GM19372 (cell line): Measurements from ENCODE around the gene RIT2.
"Not testable (repeated sequence)": the region's sequence is repeated elsewhere in the genome, so short reads cannot be mapped to it uniquely, and the experiment has no call there.

Experiments
- ATAC-seq: cut with Tn5 transposase; IDR thresholded peaks from one replicate; pipeline ENCODE4 v1.9.1; 2021; ENCODE audit warnings: mild to moderate bottlenecking, low read depth, moderate library complexity; ENCODE audit not compliant: unreplicated experiment

RIT2 gene

GRCh38 chr18:42781298-42781815 is 334.1 kb downstream of the RIT2 start:
- ATAC-seq: no peak

- no peak for ATAC-seq
Measured at GRCh38 chr18:42780171-42780570, 335.3 kb downstream of the RIT2 start.

GRCh38 chr18:42778445-42779042 is 336.9 kb downstream of the RIT2 start:
- no peak for ATAC-seq

GRCh38 chr18:42778024-42778423 is 337.5 kb downstream of the RIT2 start:
- no peak for ATAC-seq

- no peak for ATAC-seq
Measured at GRCh38 chr18:42773870-42774269, 341.6 kb downstream of the RIT2 start.

- no peak for ATAC-seq
Measured at GRCh38 chr18:42771936-42772335, 343.5 kb downstream of the RIT2 start.

GRCh38 chr18:42765302-42765701 is 350.2 kb downstream of the RIT2 start:
- ATAC-seq: no peak

- no peak for ATAC-seq
Measured at GRCh38 chr18:42760290-42760689, 355.2 kb downstream of the RIT2 start.

- no peak for ATAC-seq
Measured at GRCh38 chr18:42758852-42759251, 356.6 kb downstream of the RIT2 start.

- ATAC-seq: no peak
Measured at GRCh38 chr18:42756214-42756613, 359.3 kb downstream of the RIT2 start.

- ATAC-seq: no peak
Measured at GRCh38 chr18:42752916-42753315, 362.6 kb downstream of the RIT2 start.

GRCh38 chr18:42746794-42747193 is 368.7 kb downstream of the RIT2 start:
- ATAC-seq: no peak

- no peak for ATAC-seq
Measured at GRCh38 chr18:42745931-42746330, 369.6 kb downstream of the RIT2 start.

- no peak for ATAC-seq
Measured at GRCh38 chr18:42745171-42745570, 370.3 kb downstream of the RIT2 start.

GRCh38 chr18:42743373-42744138 is 371.9 kb downstream of the RIT2 start:
- ATAC-seq: no peak

- no peak for ATAC-seq
Measured at GRCh38 chr18:42742969-42743368, 372.5 kb downstream of the RIT2 start.

GRCh38 chr18:42742474-42742873 is 373.0 kb downstream of the RIT2 start:
- no peak for ATAC-seq

- not testable (repeated sequence) for ATAC-seq
Measured at GRCh38 chr18:42741805-42742347, 373.6 kb downstream of the RIT2 start.

GRCh38 chr18:42741299-42741698 is 374.2 kb downstream of the RIT2 start:
- not testable (repeated sequence) for ATAC-seq

- no peak for ATAC-seq
Measured at GRCh38 chr18:42736074-42736473, 379.4 kb downstream of the RIT2 start.

GRCh38 chr18:42734520-42734919 is 381.0 kb downstream of the RIT2 start:
- ATAC-seq: no peak

GRCh38 chr18:42730272-42730671 is 385.2 kb downstream of the RIT2 start:
- ATAC-seq: no peak
